ENCODE data around the gene DACT2. TPM values are rescaled to one million over a fixed set of nuclear protein-coding genes. Genes with fewer than 3 reads are reported as not detected.
"Not testable (repeated sequence)": the region's sequence is repeated elsewhere in the genome, so short reads cannot be mapped to it uniquely, and the experiment has no call there.

Gene DACT2
- polyA plus RNA-seq, 3 donors: 16.1 to 17.5 (median 17.3) TPM

DNA sequence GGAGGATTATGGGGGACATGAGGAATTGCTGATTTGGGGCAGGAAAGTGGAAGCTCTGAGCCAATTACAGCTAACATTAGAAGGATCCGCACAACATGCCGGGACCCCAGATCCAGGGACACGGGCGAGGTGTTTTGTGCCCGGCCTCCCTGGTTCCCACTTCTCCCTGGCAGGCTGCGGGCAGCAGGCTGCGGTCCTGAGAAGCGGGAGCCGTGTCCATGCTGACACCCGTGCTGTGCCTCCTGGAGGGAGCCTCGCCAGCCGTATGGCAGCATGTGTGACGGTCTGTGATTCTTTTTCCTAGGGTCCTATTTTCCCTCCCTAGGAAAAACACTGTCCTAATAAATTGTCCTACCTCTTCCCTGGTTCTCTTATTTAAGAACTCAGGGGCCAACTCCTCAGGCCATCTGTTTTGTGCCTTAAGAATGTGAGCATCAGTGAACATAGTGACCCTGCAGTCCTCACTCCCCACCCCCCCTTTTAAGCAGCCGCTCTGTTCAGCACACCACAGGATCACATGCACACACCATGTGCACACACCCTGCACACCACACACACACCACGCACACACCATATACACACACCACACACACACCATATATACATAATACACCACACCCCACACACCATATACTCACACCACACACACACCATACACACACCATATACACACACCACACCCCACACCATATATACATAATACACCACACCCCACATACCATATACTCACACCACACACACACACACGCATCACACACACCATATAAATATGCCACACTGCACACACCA, 49.9 kb downstream of the DACT2 start:
- no peak for DNase-seq (ENCODE audit: low read depth in 3 of 3, low spot score in 2 of 3)

DNA sequence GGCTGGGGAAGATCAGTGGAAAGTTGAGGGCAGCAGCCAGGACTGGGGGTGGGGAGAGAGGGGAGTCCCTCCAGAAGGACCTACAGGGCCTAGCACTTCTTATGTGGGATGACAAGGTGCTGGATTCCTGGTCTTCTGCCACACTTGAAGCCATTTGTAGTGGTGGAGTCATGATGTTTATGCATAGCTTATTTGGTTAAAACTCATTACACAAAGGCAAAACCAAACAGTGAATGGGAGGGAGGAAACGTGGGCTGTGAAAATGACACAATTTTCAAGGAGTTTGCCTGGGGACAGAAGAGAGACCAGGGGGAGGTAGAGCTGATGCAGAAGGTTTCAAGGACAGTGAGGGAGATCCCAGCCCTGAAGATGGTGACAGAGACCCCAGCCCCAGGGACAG, 50.8 kb downstream of the DACT2 start:
- DNase-seq (ENCODE audit: low read depth in 3 of 3, low spot score in 2 of 3): no peak

DNA sequence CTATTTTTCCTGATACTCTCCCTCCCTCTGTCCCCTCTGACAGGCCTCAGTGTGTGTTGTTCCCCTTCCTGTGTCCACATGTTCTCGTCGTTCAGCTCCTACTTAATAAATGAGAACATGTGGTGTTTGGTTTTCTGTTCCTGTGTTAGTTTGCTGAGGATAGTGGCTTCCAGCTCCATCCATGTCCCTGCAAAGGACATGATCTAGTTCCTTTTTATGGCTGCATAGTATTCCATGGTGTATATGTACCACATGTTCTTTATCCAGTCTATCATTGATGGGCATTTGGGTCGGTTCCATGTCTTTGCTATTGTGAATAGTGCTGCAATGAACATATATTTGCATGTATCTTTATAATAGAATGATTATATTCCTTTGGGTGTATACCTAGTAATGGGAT, 51.8 kb downstream of the DACT2 start:
- DNase-seq (ENCODE audit: low read depth in 3 of 3, low spot score in 2 of 3): not testable (repeated sequence)

DNA sequence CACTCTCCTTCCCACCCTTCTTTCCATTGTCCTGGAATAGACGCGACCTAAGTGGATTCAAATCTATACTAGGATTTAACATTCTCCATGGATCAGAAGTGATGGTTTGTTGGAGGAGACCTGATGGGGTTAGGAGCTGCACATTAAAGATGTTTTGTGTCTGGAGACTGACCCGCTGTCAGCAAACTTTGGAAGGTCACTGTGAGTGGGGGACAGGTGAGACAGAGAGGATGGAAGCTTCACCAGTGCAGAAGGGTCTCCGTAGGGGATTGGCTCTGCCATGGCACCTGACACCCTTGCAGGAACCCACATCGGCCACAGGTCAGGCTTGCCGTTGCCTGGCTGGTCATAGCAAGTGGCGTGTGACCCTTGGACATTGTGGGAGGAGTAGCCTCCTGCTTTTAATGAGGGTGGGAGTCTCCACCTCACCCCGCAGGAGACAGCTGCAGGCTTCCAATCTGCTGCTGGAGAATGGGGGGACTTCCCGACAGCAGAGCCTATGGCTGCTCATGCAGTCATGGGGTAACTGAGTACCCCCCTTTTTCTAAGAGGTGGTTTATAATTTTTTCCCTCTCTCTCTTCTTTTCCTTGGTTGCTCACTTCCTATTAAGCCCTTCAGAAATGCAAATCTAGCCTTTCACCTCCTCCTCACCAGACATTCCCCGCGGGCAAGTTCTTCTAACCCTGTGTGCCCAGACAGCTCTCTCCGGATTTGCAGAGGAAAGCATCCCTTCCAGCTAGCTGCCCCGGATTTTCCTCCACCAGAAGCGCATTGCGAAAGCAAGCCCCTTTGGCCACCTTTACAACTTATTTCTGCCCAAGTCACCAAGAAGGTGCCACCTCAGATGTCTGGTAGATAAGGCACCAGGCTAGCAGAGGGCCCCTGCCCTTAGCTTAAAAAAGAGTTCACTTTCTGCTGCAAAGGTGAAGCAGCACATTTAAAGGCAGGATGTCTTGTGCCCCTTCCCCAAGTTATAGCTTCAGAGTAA, 53.5 kb downstream of the DACT2 start:
- DNase-seq (ENCODE audit: low read depth in 3 of 3, low spot score in 2 of 3): no peak

DNA sequence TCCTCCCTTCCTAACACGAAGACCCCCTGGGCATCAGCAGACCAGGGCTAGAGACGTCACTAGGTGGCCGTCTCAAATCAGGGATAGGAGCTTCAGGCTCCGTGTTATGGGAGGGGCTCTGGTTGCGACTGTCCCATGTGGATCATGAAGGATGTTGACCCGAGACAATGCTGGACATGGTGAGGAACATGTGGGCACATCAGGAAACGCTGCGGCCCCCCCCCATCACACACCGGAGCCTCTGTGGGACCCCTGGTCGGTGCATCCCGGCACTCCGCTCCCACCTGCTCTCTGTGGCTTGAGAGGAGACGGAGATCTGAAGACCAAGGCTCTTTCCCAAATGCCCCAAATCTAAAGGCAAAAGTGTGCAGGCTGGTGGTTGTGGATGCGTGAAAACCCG, 54.2 kb downstream of the DACT2 start:
- no peak for DNase-seq (ENCODE audit: low read depth in 3 of 3, low spot score in 2 of 3)

DNA sequence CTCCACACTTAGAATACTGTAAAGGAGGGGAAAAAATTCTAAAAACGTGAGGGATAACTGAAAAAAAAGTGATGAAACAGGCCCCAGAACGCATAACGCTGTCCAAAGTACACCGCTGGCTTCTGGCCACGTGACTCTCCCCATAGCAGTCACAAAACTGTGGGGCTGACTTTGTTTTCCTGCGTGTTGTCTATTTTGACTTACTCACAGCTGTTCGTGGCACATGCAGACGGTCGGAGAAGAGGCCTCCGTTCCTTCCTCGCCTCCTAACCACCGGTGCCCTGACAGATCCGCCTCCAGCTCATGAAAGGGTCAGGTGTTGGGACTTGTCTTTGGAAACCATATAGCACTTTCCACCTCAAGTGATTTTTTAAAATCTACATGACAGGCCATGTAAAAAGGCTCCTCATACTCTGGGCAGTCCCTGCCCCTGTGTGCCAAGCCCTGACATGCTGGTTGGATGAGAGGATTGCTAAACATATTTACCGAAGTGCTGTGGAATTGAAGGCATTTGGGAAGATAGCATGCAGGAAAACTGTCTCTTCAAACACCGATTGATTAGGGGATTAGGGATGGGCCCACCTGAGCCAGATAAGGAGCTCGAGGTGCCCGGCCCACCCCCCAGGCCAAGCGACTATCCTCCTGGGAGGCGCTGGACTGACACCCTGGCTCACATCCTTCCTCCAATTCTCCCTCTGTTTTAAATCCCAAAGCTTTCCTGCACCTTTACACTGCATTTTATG, 54.8 kb downstream of the DACT2 start:
- DNase-seq (ENCODE audit: low read depth in 3 of 3, low spot score in 2 of 3): no peak

DNA sequence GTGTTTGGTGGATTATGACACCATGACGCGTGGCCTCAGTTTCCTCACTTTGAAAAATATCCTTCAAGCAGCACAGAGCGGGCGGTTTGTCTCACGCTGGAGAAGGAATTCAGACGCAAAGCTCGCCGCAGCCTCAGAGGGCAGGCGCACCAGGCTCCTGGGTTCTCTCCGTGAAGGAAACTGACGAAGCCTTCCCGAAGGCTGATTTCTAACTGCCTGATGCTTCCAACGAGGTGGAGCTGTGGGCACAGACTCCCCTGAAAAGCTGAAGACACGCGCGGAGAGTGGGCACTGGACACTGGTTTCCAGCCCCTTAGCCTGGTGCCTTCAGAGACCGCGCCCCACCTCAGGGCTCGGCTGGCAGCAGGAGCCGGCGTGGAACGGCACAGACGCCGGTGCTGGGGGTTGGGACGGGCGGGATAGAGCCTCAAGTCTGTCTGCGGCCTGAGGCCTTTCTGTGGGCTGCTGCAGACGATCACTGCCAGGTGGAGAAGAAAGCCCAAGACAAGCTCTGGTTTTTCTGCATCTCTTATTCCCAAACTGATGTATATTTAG, 56.1 kb downstream of the DACT2 start:
- no peak for DNase-seq (ENCODE audit: low read depth in 3 of 3, low spot score in 2 of 3)

DNA sequence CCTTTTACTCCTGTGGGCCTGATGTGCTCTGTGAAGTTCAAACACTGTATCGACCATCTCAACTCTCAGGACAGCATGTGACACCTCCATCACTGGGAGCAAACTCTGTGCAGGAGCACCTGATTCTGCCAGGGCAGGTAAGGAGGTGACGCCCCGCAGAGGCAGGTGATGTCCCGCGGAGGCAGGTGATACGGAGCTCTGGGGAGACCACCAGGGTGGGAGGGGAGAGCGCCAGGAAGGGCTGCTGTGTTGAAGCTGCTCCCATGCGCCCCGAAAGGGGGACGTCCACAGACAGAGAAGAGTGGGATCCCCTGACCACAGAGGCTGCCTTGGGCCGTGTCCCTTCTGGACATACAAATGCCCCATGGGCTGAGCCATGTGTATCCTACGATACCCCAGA, 58.3 kb downstream of the DACT2 start:
- DNase-seq (ENCODE audit: low read depth in 3 of 3, low spot score in 2 of 3): no peak

DNA sequence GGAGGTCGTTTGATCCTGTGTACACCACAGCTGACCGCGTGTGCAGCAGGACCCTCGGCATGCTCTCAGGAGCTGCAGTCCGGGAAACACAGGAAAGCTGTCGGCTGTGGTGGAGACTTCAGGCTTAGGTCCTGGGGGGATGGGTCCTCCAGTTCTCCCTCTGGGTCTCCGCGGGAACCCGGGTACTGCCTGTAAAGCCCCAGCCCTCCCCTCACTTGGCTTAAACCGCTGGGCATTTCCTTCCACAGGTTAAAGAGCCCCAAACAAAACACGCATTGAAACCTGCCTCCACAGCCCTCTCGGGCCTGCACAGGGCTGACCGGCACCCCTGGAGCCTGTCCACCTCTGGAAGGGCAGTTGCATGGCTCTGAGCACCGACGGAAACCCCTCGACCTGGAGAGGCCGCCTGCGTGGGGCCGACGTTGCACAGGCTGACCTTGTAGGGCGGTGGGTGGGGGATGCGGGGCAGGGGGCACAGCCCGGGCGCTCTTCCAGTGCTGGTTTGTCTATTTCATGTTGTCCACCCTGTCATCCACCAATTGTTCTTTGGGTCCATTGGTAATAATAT, 59.1 kb downstream of the DACT2 start:
- no peak for DNase-seq (ENCODE audit: low read depth in 3 of 3, low spot score in 2 of 3)

DNA sequence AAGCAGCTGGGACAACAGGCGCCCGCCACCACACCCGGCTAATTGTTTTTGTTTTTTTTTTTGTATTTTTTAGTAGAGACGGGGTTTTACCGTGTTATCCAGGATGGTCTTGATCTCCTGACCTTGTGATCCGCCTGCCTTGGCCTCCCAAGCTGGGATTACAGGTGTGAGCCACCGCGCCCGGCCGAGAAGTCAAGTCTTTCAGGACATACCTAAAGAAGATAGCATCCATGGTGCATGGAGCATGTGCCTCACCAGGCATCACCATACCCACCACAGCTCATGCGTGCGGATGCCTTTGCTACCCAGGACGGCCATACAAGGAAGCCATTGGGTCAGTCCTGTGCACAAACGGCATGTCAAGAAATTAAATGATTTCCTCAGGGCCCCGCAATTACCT, 60.8 kb downstream of the DACT2 start:
- DNase-seq (ENCODE audit: low read depth in 3 of 3, low spot score in 2 of 3): no peak

DNA sequence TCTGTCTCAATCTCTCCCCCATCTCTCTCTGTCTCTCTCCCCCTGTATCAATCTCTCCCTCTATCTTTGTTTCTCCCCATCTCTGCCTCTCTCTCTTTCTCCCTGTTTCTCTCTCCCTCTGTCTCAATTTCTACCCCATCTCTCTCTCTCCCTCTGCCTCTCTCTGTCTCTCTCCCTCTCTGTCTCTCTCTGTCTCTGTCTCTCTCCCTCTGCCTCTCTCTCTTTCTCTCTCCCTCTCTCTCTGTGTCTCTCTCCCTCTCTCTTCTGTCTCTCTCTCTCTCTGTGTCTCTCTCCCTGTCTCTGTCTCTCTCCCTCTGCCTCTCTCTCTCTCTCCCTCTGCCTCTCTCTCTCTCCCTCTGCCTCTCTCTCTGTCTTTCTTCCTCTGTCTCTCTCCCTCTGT, 62.6 kb downstream of the DACT2 start:
- no peak for DNase-seq (ENCODE audit: low read depth in 3 of 3, low spot score in 2 of 3)

Other genes with a start within 250 kb of the DACT2 start
- gene FRMD1, start 240.6 kb downstream of the DACT2 start, polyA plus RNA-seq (ENCODE audit: insufficient read length in 3 of 3): 10 to 100 TPM; 10.7 to 15.8 (median 13.4) TPM
- gene SMOC2, start 121.4 kb upstream of the DACT2 start, polyA plus RNA-seq (ENCODE audit: insufficient read length in 3 of 3): 10 to 100 TPM; 18.0 to 31.5 (median 25.7) TPM